Effector memory CD4-positive, alpha-beta T cell (primary cell): ENCODE data around the gene TBC1D22B.

Source experiments
- DNase-seq, 3 donors: peaks; one replicate each; pipeline ENCODE4 v3.0.0-alpha.2; 2020
- H3K27ac ChIP-seq: 2 replicates; pipeline ENCODE4 v1.7.0; 2013; ENCODE audit warnings: mild to moderate bottlenecking, low read length, moderate library complexity; ENCODE audit not compliant: insufficient read depth, poor library complexity, severe bottlenecking
- H3K27me3 ChIP-seq: replicated peaks from 2 replicates; pipeline ENCODE4 v1.7.0; 2013; ENCODE audit warnings: mild to moderate bottlenecking, low read length; ENCODE audit not compliant: insufficient read depth, control insufficient read depth, poor library complexity, severe bottlenecking
- H3K36me3 ChIP-seq: 2 replicates; pipeline ENCODE4 v1.7.0; 2013; ENCODE audit warnings: mild to moderate bottlenecking, low read length, moderate library complexity; ENCODE audit not compliant: control insufficient read depth, insufficient read depth
- H3K4me1 ChIP-seq: 2 replicates; pipeline ENCODE4 v1.7.0; 2013; ENCODE audit warnings: low read length, mild to moderate bottlenecking; ENCODE audit not compliant: control insufficient read depth, insufficient read depth, poor library complexity, severe bottlenecking
- H3K4me3 ChIP-seq: 2 replicates; pipeline ENCODE4 v1.7.0; 2013; ENCODE audit warnings: low read length, low read depth, mild to moderate bottlenecking; ENCODE audit not compliant: insufficient read depth, poor library complexity, severe bottlenecking
- H3K9me3 ChIP-seq: 2 replicates; pipeline ENCODE4 v1.7.0; 2013; ENCODE audit warnings: mild to moderate bottlenecking, low read length, moderate library complexity; ENCODE audit not compliant: control insufficient read depth

The TBC1D22B gene

DNA sequence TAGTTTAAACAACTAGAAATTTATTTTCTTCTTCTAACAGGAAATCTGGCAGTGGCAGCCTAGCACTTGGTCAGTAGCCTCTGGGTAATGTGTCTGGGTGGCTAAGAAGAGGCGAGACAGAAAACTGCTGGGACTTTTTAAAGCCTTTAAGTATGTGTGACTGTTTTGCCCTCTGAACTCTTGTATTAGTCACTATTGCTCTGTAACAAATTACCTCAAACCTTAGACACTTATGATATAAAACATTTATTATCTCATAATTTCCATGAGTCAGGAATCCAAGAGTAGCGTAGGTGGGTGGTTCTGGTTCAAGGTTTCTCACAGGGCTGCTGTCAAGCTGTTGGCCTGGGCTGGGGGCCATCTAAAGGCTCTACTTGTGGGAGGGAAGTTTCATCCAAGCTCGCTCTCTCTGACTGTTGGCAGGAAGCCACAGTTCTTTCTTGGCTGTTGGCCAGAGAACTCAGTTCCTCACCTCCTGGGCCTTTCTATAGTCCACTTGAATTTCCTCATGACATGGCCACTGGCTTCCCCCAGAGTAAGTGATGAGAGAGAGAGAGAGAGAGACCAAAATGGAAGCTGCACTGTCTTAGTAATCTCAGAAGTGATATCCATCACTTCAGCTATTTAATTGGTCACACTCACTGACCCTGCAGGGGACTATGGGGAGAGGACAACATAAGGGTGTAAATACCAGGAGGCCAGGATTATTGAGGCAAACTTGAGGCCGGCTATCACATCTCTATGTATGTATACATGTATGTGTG lies 17.4 kb upstream of the TBC1D22B start:
- no peak overlapping the region for H3K4me3 ChIP-seq
- no peaks in the 10 kb centered on the region for H3K27me3 ChIP-seq
- peaks cover 4% of the 10 kb centered on the region for H3K4me1 ChIP-seq
- peak; percentile 7 to 19 (median 8) for DNase-seq
- no peak overlapping the region for H3K27ac ChIP-seq
- no peaks in the 10 kb centered on the region for H3K36me3 ChIP-seq
- H3K9me3 ChIP-seq: no peaks in the 10 kb centered on the region

DNA sequence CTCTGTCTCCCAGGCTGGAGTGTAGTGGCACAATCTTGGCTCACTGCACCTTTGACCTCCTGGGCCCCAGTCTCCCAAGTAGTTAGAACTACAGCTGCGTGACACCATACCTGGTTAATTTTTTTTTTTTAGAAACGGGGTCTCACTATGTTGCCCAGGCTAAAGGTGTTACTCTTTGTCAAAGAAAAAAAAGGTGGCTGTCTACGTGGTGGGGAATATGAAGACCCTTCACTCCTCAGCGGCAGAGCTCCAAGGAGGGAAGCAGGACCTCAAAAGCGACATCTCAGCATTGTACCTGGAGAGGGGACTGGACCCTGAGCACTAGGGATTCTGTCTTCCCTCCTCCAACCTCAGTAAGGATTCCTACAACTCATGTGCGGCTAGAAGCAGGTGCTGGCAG lies 16.4 kb upstream of the TBC1D22B start:
- Histone ChIP-seq H3K27ac (no peak overlapping the region), H3K36me3 (no peaks in the 10 kb centered on the region), H3K4me3 (no peak overlapping the region), H3K27me3 (no peaks in the 10 kb centered on the region), H3K9me3 (no peaks in the 10 kb centered on the region), H3K4me1 (peaks cover 4% of the 10 kb centered on the region)
- DNase-seq: no peak

- Histone ChIP-seq H3K4me1 (peaks cover 4% of the 10 kb centered on the region), H3K27ac (no peak overlapping the region)
Measured at GRCh38 chr6:37241775-37242428, 15.7 kb upstream of the TBC1D22B start.

DNA sequence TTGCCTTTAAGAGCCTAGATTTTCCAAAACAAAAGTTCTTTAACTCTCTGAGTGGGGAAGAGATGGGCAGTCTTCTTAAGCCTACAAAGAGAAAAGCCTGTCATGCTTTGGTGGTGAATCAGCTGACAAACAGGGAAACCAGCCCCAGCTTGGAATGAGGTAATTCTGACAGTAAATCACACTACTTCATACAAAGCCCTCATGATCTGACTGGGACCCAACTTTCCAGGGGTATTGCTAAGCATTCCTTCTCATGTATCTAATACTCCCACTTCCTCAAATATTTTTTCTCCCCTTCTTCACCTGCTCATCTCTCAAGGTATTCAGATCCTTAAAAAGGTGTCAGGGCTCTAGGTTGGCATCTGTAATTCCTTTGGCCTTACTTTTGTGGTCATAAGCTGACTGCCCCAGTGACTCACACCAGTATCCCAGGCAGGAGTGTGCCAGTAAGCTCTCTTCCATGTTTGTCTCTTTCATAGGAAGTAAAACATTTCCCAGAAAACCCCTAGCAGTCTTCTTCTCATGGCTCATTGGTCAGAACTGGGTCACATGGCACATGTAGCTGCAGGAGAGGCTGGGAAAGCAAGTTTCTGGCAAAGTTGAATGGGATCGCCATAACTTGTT lies 15.0 kb upstream of the TBC1D22B start:
- peaks cover 4% of the 10 kb centered on the region for H3K4me1 ChIP-seq
- H3K36me3 ChIP-seq: no peaks in the 10 kb centered on the region
- no peaks in the 10 kb centered on the region for H3K9me3 ChIP-seq
- H3K4me3 ChIP-seq: no peak overlapping the region
- DNase-seq: no peak
- H3K27me3 ChIP-seq: no peaks in the 10 kb centered on the region
- no peak overlapping the region for H3K27ac ChIP-seq

More at GRCh38 chr6:37241775-37242428, 15.7 kb upstream of the TBC1D22B start:
- H3K27me3 ChIP-seq: no peaks in the 10 kb centered on the region
- no peaks in the 10 kb centered on the region for H3K36me3 ChIP-seq
- no peak overlapping the region for H3K4me3 ChIP-seq
- H3K9me3 ChIP-seq: no peaks in the 10 kb centered on the region
- no peak for DNase-seq

GRCh38 chr6:37243131-37243815 lies 14.3 kb upstream of the TBC1D22B start:
- no peaks in the 10 kb centered on the region for H3K36me3 ChIP-seq
- H3K27me3 ChIP-seq: no peaks in the 10 kb centered on the region
- no peak overlapping the region for H3K27ac ChIP-seq
- H3K4me1 ChIP-seq: peaks cover 4% of the 10 kb centered on the region
- H3K9me3 ChIP-seq: no peaks in the 10 kb centered on the region
- DNase-seq: no peak
- H3K4me3 ChIP-seq: no peak overlapping the region

DNA sequence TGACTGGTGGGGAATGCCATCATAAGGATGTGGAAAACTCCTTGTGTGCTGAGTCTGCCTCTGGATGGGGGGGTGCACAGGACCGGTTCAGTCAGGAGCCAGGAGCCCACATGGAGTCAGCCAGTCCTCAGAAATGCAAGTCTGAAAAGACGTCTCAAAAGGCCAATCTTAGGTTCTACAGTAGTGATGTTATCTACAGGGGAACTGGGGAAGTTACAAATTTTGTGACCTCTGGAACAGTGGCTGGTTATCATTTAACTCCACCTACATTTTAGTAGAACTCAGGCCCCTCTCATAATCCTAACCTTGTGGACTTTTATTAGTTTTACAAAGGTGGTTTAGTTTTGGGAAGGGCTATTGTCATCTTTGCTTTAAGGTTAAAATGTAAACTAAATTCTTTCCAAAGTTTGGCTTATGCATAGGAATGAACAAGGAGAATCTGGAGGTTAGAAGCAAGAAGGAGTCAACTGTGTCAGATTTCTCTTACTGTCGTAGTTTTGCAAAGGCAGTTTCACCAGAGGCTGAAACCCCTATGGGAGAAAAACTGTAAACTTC lies 13.7 kb upstream of the TBC1D22B start:
- Histone ChIP-seq H3K4me3 (no peak overlapping the region), H3K36me3 (no peaks in the 10 kb centered on the region), H3K27me3 (no peaks in the 10 kb centered on the region), H3K4me1 (peaks cover 4% of the 10 kb centered on the region), H3K9me3 (no peaks in the 10 kb centered on the region), H3K27ac (no peak overlapping the region)
- no peak for DNase-seq

DNA sequence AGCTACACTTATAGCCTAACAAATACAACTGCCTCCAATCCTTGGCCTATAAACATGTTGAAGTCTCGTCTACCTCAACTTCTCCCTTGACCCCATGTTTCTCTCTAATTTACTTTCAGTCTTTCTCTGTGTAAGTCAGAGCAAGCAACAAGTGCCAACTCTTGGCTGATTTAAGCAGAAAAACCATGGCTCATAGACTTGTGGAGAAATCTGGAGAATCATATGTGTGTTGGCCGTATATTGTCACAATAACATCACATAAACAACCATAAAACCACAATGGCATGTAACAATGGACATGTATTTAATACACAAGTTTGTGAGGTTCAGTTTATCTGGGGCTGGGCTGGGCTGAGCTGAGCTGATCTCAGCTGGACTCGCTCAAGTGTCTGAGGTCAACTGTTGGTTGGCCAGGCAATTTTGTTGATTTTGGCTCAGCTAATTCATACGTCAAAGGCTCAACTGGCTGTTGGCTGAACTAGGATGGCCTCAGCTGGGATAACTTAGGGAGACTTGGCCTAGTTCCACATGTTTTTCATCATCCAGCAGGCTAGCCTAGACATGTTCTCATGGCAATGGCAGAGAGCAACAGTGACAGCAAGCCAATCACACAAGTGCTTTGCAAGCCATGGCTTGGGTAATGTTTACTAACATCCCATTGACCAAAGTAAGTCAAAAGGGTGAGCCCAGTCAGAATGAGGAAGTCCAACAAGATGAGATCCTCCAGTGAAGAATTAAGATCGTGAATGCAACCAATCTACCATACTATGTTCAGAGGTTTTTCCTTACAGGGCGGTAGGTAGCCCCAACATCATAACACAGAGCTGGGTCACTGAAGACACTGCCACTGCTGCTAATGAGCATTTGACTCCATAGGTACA lies 12.9 kb upstream of the TBC1D22B start:
- Histone ChIP-seq H3K36me3 (no peaks in the 10 kb centered on the region), H3K9me3 (no peaks in the 10 kb centered on the region), H3K4me3 (no peak overlapping the region), H3K27me3 (no peaks in the 10 kb centered on the region), H3K4me1 (peaks cover 4% of the 10 kb centered on the region), H3K27ac (no peak overlapping the region)
- DNase-seq: no peak

DNA sequence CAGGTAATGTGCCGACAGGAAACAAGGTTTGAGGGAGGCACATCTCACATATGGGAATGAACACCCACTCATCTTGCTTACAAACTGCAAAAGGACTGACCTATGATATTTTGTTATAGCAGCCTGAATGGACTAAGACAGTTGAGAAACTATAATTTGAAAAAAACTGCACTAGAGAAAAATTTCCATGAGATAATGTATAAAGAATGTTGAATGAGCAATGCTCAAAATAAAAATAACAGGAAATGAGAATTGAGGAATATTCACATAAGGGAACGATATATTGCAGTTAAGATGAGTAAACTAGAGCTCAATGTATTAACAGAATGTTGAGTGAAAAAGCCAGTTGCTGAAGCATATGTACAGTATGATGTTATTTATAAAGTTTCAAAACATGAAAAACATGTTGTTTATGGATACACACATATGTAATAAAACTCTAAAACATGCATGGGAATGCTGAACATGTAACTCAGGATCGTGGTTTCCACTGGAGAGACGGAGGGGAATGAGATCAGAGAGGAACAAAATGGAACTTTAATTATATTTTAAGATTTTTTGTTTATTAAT lies 6.3 kb upstream of the TBC1D22B start:
- no peak overlapping the region for H3K27ac ChIP-seq
- H3K4me3 ChIP-seq: no peak overlapping the region
- H3K27me3 ChIP-seq: no peaks in the 10 kb centered on the region
- no peak for DNase-seq
- H3K4me1 ChIP-seq: no peaks in the 10 kb centered on the region
- no peaks in the 10 kb centered on the region for H3K9me3 ChIP-seq
- H3K36me3 ChIP-seq: no peaks in the 10 kb centered on the region

- Histone ChIP-seq H3K4me1 (peaks cover 5% of the 10 kb centered on the region), H3K4me3 (no peak overlapping the region), H3K27ac (no peak overlapping the region), H3K36me3 (no peaks in the 10 kb centered on the region), H3K27me3 (no peaks in the 10 kb centered on the region), H3K9me3 (no peaks in the 10 kb centered on the region)
- no peak for DNase-seq
Measured at GRCh38 chr6:37253486-37254007, 4.0 kb upstream of the TBC1D22B start.
